GM13976 (cell line): Measurements from ENCODE around the gene UBE2S.

ENCODE experiments used
- DNase-seq: peaks from one replicate; pipeline ENCODE4 v3.0.0; 2012; ENCODE audit warnings: low spot score
- in situ Hi-C: fragments of 300-500 bp; cut with MboI; formaldehyde crosslinking; loops from one replicate; pipeline ENCODE4 v1.12.0; 2022; ENCODE audit warnings: low sequenced_read_pairs, mixed read lengths, inconsistent platforms; ENCODE audit not compliant: unreplicated experiment
- TF ChIP-seq, protein P1 (sequence below): IDR thresholded peaks from 2 replicates; pipeline ENCODE4 v1.5.1; 2012; ENCODE audit warnings: borderline replicate concordance, mild to moderate bottlenecking; ENCODE audit not compliant: insufficient read depth; ENCODE audit errors: extremely low read depth, missing control alignments, control extremely low read depth

UBE2S gene

DNA sequence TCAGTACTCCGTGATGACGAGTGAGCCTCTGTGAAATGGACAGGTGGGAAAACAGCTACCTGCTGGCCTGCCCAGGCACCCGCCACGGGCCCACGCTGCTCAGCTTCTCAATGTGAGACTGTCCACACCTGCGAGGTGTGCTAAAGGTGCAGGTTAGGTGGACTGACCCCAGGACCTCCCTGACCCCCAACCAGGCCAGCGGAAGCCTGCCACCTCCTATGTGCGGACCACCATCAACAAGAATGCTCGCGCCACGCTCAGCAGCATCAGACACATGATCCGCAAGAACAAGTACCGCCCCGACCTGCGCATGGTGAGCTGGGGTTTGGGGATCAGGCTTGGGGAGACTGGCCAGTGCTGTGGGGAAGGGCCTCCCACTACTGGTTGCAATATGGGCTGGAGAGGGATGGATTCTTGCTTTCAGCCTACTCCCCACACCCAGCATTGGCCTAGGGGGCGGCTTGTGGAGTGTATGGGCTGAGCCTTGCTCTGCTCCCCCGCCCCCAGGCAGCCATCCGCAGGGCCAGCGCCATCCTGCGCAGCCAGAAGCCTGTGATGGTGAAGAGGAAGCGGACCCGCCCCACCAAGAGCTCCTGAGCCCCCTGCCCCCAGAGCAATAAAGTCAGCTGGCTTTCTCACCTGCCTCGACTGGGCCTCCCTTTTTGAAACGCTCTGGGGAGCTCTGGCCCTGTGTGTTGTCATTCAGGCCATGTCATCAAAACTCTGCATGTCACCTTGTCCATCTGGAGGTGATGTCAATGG is 19.7 kb downstream of the UBE2S start:
- DNase-seq, result no peak
- in situ Hi-C loops, result no loop called here
- TF ChIP-seq, protein P1, sequence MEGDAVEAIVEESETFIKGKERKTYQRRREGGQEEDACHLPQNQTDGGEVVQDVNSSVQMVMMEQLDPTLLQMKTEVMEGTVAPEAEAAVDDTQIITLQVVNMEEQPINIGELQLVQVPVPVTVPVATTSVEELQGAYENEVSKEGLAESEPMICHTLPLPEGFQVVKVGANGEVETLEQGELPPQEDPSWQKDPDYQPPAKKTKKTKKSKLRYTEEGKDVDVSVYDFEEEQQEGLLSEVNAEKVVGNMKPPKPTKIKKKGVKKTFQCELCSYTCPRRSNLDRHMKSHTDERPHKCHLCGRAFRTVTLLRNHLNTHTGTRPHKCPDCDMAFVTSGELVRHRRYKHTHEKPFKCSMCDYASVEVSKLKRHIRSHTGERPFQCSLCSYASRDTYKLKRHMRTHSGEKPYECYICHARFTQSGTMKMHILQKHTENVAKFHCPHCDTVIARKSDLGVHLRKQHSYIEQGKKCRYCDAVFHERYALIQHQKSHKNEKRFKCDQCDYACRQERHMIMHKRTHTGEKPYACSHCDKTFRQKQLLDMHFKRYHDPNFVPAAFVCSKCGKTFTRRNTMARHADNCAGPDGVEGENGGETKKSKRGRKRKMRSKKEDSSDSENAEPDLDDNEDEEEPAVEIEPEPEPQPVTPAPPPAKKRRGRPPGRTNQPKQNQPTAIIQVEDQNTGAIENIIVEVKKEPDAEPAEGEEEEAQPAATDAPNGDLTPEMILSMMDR, result no peak

GRCh38 chr19:55386493-55386971 is 21.1 kb downstream of the UBE2S start:
- in situ Hi-C loops, result no loop called here
- TF ChIP-seq, protein P1, result no peak
- no peak for DNase-seq

DNA sequence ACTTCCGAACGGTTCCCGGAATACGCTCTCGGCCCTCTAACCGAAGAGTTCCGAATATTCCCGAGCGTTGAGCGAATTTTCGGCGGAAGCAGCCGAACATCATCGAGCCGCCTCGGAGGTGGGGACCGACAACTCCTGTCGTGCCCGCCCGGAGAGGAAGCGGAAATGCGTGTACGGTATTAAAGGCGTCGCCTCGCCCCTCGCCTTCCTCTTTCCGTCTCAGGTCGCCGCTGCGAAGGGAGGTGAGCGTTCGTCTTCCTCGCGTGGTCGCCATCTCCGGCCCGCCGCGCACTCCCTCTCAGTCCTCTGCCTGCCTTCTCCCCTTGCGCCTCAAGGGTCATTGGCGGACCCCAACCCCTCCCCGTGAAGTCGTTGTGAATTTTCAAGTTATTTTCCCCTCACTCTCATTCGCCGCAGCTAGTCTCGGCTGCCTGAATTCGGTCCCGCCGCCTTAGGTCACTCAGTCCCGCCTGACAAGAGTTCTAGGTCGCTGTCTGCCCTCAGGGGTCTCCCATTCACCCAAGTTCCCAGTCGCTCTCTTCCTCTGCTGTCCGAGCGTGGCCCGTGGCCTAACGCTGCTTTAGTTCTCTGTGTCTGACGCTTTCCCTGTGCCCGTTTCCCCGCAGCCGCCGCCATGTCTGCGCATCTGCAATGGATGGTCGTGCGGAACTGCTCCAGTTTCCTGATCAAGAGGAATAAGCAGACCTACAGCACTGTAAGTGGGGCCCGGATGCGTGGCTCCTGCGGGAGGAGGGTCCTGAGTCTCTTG is 21.7 kb downstream of the UBE2S start, which contains the start of gene RPL28:
Gene RPL28, plus strand, starts transcription at position 209 of the 769 bp plus-strand sequence. Its CDS starts 426 bp downstream, at position 635.
- TF ChIP-seq, protein P1, result no peak
- in situ Hi-C loops, result no loop called here
- peak; percentile 97 for DNase-seq

- in situ Hi-C loops, result no loop called here
Measured at GRCh38 chr19:55384920-55385723, 22.5 kb downstream of the UBE2S start.

DNA sequence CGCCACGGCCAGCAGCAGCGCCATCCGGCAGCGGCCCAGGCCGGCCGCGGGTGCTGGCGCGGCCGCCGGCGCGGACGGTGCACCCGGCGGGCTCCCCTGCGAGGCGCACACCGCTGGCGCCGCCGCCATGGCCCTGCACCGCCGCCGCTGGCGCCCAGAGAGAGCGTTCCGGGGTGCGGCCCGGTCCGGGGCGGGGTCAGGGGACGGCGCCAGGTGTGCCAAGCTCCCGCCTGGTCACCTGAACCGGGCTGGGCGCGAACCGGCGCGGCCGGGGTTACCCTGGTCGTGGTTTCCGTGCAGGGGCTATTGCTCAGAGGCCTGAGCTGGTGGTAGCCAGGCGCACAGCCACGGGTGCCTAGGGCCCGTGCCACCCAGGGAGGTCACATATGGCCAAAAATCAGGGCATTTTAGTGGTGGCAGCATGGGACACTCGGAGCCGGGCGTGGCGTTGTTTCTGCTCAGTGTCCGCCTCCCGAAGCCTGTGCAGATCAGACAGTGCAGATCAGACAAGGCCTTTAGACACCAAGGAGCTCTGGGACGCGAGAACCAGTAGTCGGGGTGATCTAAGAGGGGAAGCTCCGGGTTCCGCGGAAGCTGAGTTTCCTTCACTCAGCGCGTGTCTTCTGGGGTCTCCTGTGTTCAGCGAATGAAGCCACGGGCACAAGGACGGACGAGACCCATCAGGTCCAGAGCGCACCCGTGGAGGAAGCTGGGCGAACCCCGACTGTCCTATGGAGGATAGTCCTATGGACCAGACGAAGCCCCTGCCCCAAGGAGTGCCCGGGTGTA is 23.3 kb downstream of the UBE2S start, which contains the start of gene TMEM238:
Gene TMEM238, minus strand, starts transcription at position 162 of the 789 bp plus-strand sequence. Its CDS starts 33 bp downstream, at position 129.
- no peak for DNase-seq
- in situ Hi-C loops, result no loop called here
- TF ChIP-seq, protein P1, result no peak

More at GRCh38 chr19:55384920-55385723, 22.5 kb downstream of the UBE2S start:
- peak; percentile 95 for DNase-seq
- TF ChIP-seq, protein P1, result no peak
